Stimulated activated CD4-positive, alpha-beta T cell treated with anti-CD3 and anti-CD28 coated beads, Interleukin-4, amount 100 ng/mL, for 48 hours (primary cell): ENCODE results near the gene IRF3.
A peak's percentile ranks its signal among the peaks of the same experiment; 100 is the strongest.

ENCODE experiments used
- DNase-seq, 2 donors: peaks; one replicate each; pipeline ENCODE4 v3.0.0-alpha.2; 2020; ENCODE audit warnings: low read depth in 2 of 2

IRF3 gene

GRCh38 chr19:49687566-49688316 is 22.1 kb upstream of the IRF3 start:
- no peak for DNase-seq

GRCh38 chr19:49687150-49687549 is 21.5 kb upstream of the IRF3 start:
- no peak for DNase-seq

GRCh38 chr19:49686503-49687088 is 20.9 kb upstream of the IRF3 start:
- no peak for DNase-seq

GRCh38 chr19:49685845-49686332 is 20.2 kb upstream of the IRF3 start:
- DNase-seq, result no peak

GRCh38 chr19:49684983-49685553 is 19.4 kb upstream of the IRF3 start:
- no peak for DNase-seq

- no peak for DNase-seq
Observed at GRCh38 chr19:49684251-49684982, 18.8 kb upstream of the IRF3 start.

- DNase-seq, result no peak
Observed at GRCh38 chr19:49683814-49684250, 18.2 kb upstream of the IRF3 start.

- DNase-seq, result no peak
Observed at GRCh38 chr19:49682274-49682673, 16.6 kb upstream of the IRF3 start.

- DNase-seq, result no peak
Observed at GRCh38 chr19:49681830-49682229, 16.2 kb upstream of the IRF3 start.

- DNase-seq, result peak; percentile 93 to 98
Observed at GRCh38 chr19:49680421-49681351, 15.0 kb upstream of the IRF3 start.

- DNase-seq, result no peak
Observed at GRCh38 chr19:49679771-49680413, 14.2 kb upstream of the IRF3 start.

- DNase-seq, result no peak
Observed at GRCh38 chr19:49678985-49679770, 13.5 kb upstream of the IRF3 start.

- DNase-seq, result peak; percentile 77 to 84
Observed at GRCh38 chr19:49677901-49678674, 12.4 kb upstream of the IRF3 start.

- no peak for DNase-seq
Observed at GRCh38 chr19:49677231-49677900, 11.7 kb upstream of the IRF3 start, which contains the start of gene PRMT1. PRMT1 (plus strand) TSS chr19:49677271; CDS start chr19:49677281, 10 bp downstream.

- peak; percentile 96 to 99 for DNase-seq
Observed at GRCh38 chr19:49676784-49677230, 11.2 kb upstream of the IRF3 start.

GRCh38 chr19:49676136-49676783 is 10.6 kb upstream of the IRF3 start:
- DNase-seq, result peak; percentile 61 to 62

- peak; percentile 65 to 71 for DNase-seq
Observed at GRCh38 chr19:49672131-49672919, 6.7 kb upstream of the IRF3 start.
